AG04450 (cell line): ENCODE data around the gene ZNF518B. TPM values are rescaled to one million over a fixed set of nuclear protein-coding genes. Genes with fewer than 3 reads are reported as not detected.
"Not testable (repeated sequence)": the region's sequence is repeated elsewhere in the genome, so short reads cannot be mapped to it uniquely, and the experiment has no call there.

Experiments
- CTCF ChIA-PET: fragments of 300-600, 350-600 bp; formaldehyde crosslinking; extraction: SDS; loops from one replicate; lab custom pipeline; 2022; ENCODE audit warnings: antibody characterized with exemption, inconsistent platforms; lab: Charles Lee
- POLR2A ChIA-PET: fragments of 350-600 bp; formaldehyde crosslinking; extraction: SDS; loops from one replicate; lab custom pipeline; 2021; ENCODE audit warnings: antibody characterized with exemption, inconsistent platforms; lab: Yijun Ruan, JAX
- DNase-seq: peaks from one replicate; pipeline ENCODE4 v3.0.0-alpha.2; 2011; ENCODE audit warnings: low read depth, low spot score
- H3K27ac ChIP-seq: one replicate; pipeline ENCODE4 v1.5.1; 2012; ENCODE audit warnings: low read depth, low read length, control low read depth
- H3K27me3 ChIP-seq: one replicate; pipeline ENCODE4 v1.6.0; 2012; ENCODE audit warnings: low read length; ENCODE audit not compliant: control insufficient read depth, insufficient read depth
- H3K4me3 ChIP-seq: 2 replicates; pipeline ENCODE4 v1.5.1; 2011; ENCODE audit warnings: mild to moderate bottlenecking, low read depth, low read length, control low read depth
- H3K9me3 ChIP-seq: 2 replicates; pipeline ENCODE4 v1.5.1; 2012; ENCODE audit warnings: low read length; ENCODE audit not compliant: control insufficient read depth, insufficient read depth
- CTCF ChIP-seq: IDR thresholded peaks from 2 replicates; pipeline ENCODE4 v1.5.1; 2011; ENCODE audit warnings: low read depth, low read length, control low read depth, inconsistent platforms
- polyA plus RNA-seq: library from polyadenylated mRNA; depleted of rRNA; stranded (reverse); fragments of >200 nt; gene quantifications from 2 replicates; pipeline ENCODE4 v1.2.3, GENCODE V29; 2011

Gene ZNF518B
- polyA plus RNA-seq, 1 experiment, result 22.9 TPM

GRCh38 chr4:10442976-10443375 lies 14.2 kb downstream of the ZNF518B start:
- no peak for TF ChIP-seq CTCF
- POLR2A ChIA-PET, result no interaction called here
- H3K9me3 ChIP-seq, result peaks cover 21% of the 10 kb centered on the region; the same call in 1 of the 2 replicates
- no peak overlapping the region for H3K27ac ChIP-seq
- DNase-seq, result no peak
- CTCF ChIA-PET, result no interaction called here
- H3K4me3 ChIP-seq, result no peak overlapping the region
- H3K27me3 ChIP-seq, result no peaks in the 10 kb centered on the region

- POLR2A ChIA-PET, result no interaction called here
- CTCF ChIA-PET, result interaction anchor here (1.2 kb wide), 1 partner anchor 20 kb away, joined by 5 read pairs; no protein-coding TSS in a partner anchor
- no peak for TF ChIP-seq CTCF
- Histone ChIP-seq H3K4me3 (no peak overlapping the region), H3K27ac (no peak overlapping the region), H3K27me3 (no peaks in the 10 kb centered on the region), H3K9me3 (peaks cover 15% of the 10 kb centered on the region; the same call in 1 of the 2 replicates)
- no peak for DNase-seq
Observed at GRCh38 chr4:10441512-10441911, 15.7 kb downstream of the ZNF518B start.

- POLR2A ChIA-PET, result no interaction called here
- H3K4me3 ChIP-seq, result no peak overlapping the region
Observed at GRCh38 chr4:10438924-10439323, 18.3 kb downstream of the ZNF518B start.

GRCh38 chr4:10437735-10438134 lies 19.5 kb downstream of the ZNF518B start:
- Histone ChIP-seq H3K4me3 (no peak overlapping the region), H3K9me3 (no peaks in the 10 kb centered on the region), H3K27me3 (no peaks in the 10 kb centered on the region), H3K27ac (no peak overlapping the region)
- no peak for TF ChIP-seq CTCF
- CTCF ChIA-PET, result no interaction called here
- no peak for DNase-seq
- POLR2A ChIA-PET, result no interaction called here

More at GRCh38 chr4:10438924-10439323, 18.3 kb downstream of the ZNF518B start:
- peaks cover 9% of the 10 kb centered on the region; the same call in 1 of the 2 replicates for H3K9me3 ChIP-seq
- CTCF ChIA-PET, result interaction anchor here (0.9 kb wide), 1 partner anchor 22 kb away, joined by 3 read pairs; no protein-coding TSS in a partner anchor
- TF ChIP-seq CTCF, result no peak
- no peak overlapping the region for H3K27ac ChIP-seq
- no peaks in the 10 kb centered on the region for H3K27me3 ChIP-seq
- no peak for DNase-seq

GRCh38 chr4:10427680-10428079 lies 29.5 kb downstream of the ZNF518B start:
- CTCF ChIA-PET, POLR2A ChIA-PET, H3K27me3 ChIP-seq, H3K4me3 ChIP-seq, DNase-seq, H3K27ac ChIP-seq, H3K9me3 ChIP-seq: not testable (repeated sequence)
